A549 treated with CORT108297 at 1 μM for 4 hours (cell line): ENCODE results near the gene FADS2. TPM values are rescaled to one million over a fixed set of nuclear protein-coding genes. Genes with fewer than 3 reads are reported as not detected.

Experiments used
- total RNA-seq: library from RNA; stranded (reverse); fragments of 200-300 nt; extraction: Qiagen RNA extraction; gene quantifications from 5 replicates; pipeline ENCODE4 v1.2.3, GENCODE V29; 2022

FADS2 gene
- 249 to 330 TPM (median 280 TPM) in 5 replicates for total RNA-seq

GRCh38 chr11:61827571-61828378 lies at the start of gene FADS2:
Gene FADS2, plus strand, starts transcription at chr11:61828300. Its CDS starts 91 bp downstream, at chr11:61828391.

GRCh38 chr11:61792310-61793082 lies 35.6 kb upstream of the FADS2 start, which contains the start of the genes FEN1 and TMEM258:
Gene FEN1, plus strand, starts transcription at chr11:61792911. Its CDS starts 2,451 bp downstream, at chr11:61795362.
Gene TMEM258, minus strand, starts transcription at chr11:61792599. Its CDS starts 41 bp downstream, at chr11:61792558.

GRCh38 chr11:61816736-61817455 lies 11.2 kb upstream of the FADS2 start, which contains the start of gene FADS1:
Gene FADS1, minus strand, starts transcription at chr11:61817003. Its CDS starts 74 bp downstream, at chr11:61816929.

GRCh38 chr11:61891331-61892084 lies 63.4 kb downstream of the FADS2 start, which contains the start of gene FADS3:
Gene FADS3, minus strand, starts transcription at chr11:61891545. Its CDS starts 164 bp downstream, at chr11:61891381.

Other genes starting within 250 kb of the FADS2 start
- gene SYT7, start 247.2 kb upstream of the FADS2 start, total RNA-seq: 0.72 to 1.2 TPM (median 1.0 TPM) in 5 replicates
- 4.1 to 6.3 TPM (median 6.2 TPM) in 5 replicates for gene DAGLA, start 147.9 kb upstream of the FADS2 start, total RNA-seq
- gene MYRF, start 75.7 kb upstream of the FADS2 start, total RNA-seq: 16.1 to 23.1 TPM (median 21.8 TPM) in 5 replicates
- 213 to 247 TPM (median 224 TPM) in 5 replicates for gene TMEM258, start 35.7 kb upstream of the FADS2 start, total RNA-seq
- gene FEN1, start 35.4 kb upstream of the FADS2 start, total RNA-seq: 96.4 to 111 TPM (median 103 TPM) in 5 replicates
- gene FADS1, start 11.3 kb upstream of the FADS2 start, total RNA-seq: 111 to 153 TPM (median 134 TPM) in 5 replicates
- gene FADS3, start 63.2 kb downstream of the FADS2 start, total RNA-seq: 38.0 to 62.4 TPM (median 59.1 TPM) in 5 replicates
- 11.9 to 14.9 TPM (median 14.1 TPM) in 5 replicates for gene RAB3IL1, start 89.3 kb downstream of the FADS2 start, total RNA-seq
- gene BEST1, start 122.1 kb downstream of the FADS2 start, total RNA-seq: 1.5 to 2.5 TPM (median 2.0 TPM) in 5 replicates
- gene FTH1, start 139.3 kb downstream of the FADS2 start, total RNA-seq: 11,319 to 19,435 TPM (median 16,549 TPM) in 5 replicates